ENCODE measurements around the gene KLHL29. TPM values are rescaled to one million over a fixed set of nuclear protein-coding genes. Genes with fewer than 3 reads are reported as not detected.

The KLHL29 gene
- total and polyA plus RNA-seq, 10 of the 15 experiments (the other 5 are each of a cell fraction or from before 2014, with no cell fraction given): 1.4 to 19.5 (median 6.1) TPM

- Histone ChIP-seq H3K4me3 (no peak overlapping the region), H3K4me2 (ENCODE audit: control insufficient read depth, insufficient read depth) (no peak overlapping the region), H3K9me3 (replicated peaks; ENCODE audit: control insufficient read depth, insufficient read depth, low read length) (no peaks in the 10 kb centered on the region), H3K27ac (ENCODE audit: control insufficient read depth, insufficient read depth) (no peak overlapping the region), H3K36me3 (ENCODE audit: control insufficient read depth in 2 of 2, insufficient read depth in 2 of 2, low read length in 1 of 2) (no peaks in the 10 kb centered on the region), H3K4me1 (ENCODE audit: control insufficient read depth, insufficient read depth, low read length) (peaks cover 4% of the 10 kb centered on the region; the same call in 1 of the 2 replicates), H3K79me2 (ENCODE audit: control insufficient read depth, insufficient read depth, low read length) (no peaks in the 10 kb centered on the region), H4K20me1 (ENCODE audit: control insufficient read depth, insufficient read depth) (no peaks in the 10 kb centered on the region), H3K27me3 (replicated peaks in 1 of 2; ENCODE audit: control insufficient read depth in 2 of 2, insufficient read depth in 2 of 2, low read length in 1 of 2) (no peaks in the 10 kb centered on the region), H2AFZ (ENCODE audit: control insufficient read depth, low read depth, low read length) (no peak overlapping the region), H3K9ac (ENCODE audit: control insufficient read depth, insufficient read depth, low read length) (no peak overlapping the region)
- FAIRE-seq: no peak
- DNase-seq (ENCODE audit: low read depth, low spot score): no peak
- intact Hi-C loops (cut with micrococcal nuclease; ENCODE audit: unreplicated experiment) (no loop called here), in situ Hi-C loops (cut with MboI) (no loop called here)
- POLR2A ChIA-PET: no interaction called here
- BruUV-seq (replicated peaks): no TSS peak
- no peak for ATAC-seq
- SMC1A ChIA-PET (ENCODE audit: uncharacterized antibody, unreplicated experiment): no interaction called here
- CTCF ChIA-PET: no interaction called here
- TF ChIP-seq, protein P1, sequence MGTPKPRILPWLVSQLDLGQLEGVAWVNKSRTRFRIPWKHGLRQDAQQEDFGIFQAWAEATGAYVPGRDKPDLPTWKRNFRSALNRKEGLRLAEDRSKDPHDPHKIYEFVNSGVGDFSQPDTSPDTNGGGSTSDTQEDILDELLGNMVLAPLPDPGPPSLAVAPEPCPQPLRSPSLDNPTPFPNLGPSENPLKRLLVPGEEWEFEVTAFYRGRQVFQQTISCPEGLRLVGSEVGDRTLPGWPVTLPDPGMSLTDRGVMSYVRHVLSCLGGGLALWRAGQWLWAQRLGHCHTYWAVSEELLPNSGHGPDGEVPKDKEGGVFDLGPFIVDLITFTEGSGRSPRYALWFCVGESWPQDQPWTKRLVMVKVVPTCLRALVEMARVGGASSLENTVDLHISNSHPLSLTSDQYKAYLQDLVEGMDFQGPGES (IDR thresholded peaks at IDR 0.05): no peak
- TF ChIP-seq, protein P2, sequence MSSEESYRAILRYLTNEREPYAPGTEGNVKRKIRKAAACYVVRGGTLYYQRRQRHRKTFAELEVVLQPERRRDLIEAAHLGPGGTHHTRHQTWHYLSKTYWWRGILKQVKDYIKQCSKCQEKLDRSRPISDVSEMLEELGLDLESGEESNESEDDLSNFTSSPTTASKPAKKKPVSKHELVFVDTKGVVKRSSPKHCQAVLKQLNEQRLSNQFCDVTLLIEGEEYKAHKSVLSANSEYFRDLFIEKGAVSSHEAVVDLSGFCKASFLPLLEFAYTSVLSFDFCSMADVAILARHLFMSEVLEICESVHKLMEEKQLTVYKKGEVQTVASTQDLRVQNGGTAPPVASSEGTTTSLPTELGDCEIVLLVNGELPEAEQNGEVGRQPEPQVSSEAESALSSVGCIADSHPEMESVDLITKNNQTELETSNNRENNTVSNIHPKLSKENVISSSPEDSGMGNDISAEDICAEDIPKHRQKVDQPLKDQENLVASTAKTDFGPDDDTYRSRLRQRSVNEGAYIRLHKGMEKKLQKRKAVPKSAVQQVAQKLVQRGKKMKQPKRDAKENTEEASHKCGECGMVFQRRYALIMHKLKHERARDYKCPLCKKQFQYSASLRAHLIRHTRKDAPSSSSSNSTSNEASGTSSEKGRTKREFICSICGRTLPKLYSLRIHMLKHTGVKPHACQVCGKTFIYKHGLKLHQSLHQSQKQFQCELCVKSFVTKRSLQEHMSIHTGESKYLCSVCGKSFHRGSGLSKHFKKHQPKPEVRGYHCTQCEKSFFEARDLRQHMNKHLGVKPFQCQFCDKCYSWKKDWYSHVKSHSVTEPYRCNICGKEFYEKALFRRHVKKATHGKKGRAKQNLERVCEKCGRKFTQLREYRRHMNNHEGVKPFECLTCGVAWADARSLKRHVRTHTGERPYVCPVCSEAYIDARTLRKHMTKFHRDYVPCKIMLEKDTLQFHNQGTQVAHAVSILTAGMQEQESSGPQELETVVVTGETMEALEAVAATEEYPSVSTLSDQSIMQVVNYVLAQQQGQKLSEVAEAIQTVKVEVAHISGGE (CRISPR knock-in tag; IDR thresholded peaks at IDR 0.05): no peak
- WGBS (ENCODE audit: insufficient coverage, insufficient replicate concordance, low lambda C conversion rate, missing lambda C conversion rate): 52% methylated on average over 6 of the region's 6 CpGs
- RAD21 ChIA-PET (ENCODE audit: unreplicated experiment): no interaction called here
Observed at GRCh38 chr2:23662466-23662865, 277.5 kb downstream of the KLHL29 start.
